RPMI7951 (cell line): ENCODE measurements around the gene HMX1. TPM values are rescaled to one million over a fixed set of nuclear protein-coding genes. Genes with fewer than 3 reads are reported as not detected.

ENCODE experiments used
- DNase-seq: peaks from one replicate; pipeline ENCODE4 v3.0.0-alpha.2; 2012; ENCODE audit warnings: low read depth
- total RNA-seq: library from RNA; depleted of rRNA; stranded (reverse); fragments of >200 nt; shearing (Covaris generic); gene quantifications from 2 replicates; pipeline ENCODE4 v1.2.3, GENCODE V29; 2014

HMX1 gene
- total RNA-seq, 1 experiment from 2014 or later = not detected

DNA sequence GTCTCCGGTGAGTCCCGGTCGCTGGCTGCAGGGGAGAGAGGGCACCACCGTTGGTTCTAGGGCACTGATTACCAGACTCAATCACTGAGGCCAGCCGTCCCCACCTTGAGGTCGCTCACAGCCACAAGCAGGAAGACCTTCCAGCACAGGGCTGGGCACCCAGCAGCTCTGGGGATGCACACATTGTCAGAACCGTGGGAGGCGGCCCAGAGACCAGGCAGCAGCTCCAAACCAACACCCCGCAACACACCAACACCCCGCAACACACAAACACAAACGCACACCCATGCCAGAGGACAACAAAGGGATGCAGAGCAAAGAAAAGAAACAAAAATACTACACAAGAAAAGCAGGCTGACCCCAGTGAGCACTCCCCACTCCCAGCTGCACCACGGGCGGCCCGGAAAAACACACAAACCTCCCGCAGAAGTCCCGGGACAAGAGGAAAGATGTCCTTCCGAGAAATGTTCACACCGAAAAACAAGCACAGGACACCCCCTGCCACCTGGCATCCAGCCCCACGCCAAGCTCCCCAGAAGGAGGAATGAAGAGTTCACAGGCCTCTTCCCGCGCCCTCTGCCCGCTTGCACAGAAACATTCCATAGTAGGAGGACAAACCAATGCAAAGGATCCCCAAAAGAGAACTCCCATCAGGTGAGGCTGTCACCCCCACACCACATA is 3.2 kb downstream of the HMX1 start:
- no peak for DNase-seq

DNA sequence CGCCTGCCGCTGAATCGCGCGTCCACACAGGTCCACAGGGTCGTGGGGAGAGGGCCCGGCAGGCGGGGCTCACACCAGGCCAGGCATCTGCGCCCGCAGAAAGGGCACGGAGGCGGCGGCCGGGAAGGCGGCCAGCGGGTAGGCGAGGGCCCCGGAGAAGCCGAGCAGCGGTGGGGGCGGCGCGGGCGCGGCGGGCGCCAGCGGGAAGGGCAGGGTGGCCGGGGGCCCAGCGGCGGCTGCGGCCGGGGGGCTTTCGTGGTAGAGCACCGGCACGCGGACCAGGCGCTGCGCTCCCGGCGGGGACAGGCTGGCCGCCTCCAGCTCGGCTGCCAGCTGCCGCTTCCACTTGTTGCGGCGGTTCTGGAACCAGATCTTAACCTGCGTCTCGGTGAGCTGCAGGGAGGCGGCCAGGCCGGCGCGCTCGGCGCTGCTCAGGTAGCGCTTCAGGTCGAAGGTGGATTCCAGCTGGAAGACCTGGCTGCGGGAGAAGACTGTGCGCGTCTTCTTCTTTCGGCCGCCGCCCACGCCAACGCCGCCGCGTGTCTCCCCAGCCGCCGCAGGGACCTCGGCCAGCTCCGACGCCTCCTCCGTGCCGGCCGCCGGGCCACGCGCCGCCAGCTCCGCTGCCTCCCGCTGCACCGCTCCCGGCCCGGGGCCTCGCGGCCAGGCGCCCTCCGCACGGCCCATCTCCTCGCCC is 3.9 kb downstream of the HMX1 start:
- DNase-seq = no peak

DNA sequence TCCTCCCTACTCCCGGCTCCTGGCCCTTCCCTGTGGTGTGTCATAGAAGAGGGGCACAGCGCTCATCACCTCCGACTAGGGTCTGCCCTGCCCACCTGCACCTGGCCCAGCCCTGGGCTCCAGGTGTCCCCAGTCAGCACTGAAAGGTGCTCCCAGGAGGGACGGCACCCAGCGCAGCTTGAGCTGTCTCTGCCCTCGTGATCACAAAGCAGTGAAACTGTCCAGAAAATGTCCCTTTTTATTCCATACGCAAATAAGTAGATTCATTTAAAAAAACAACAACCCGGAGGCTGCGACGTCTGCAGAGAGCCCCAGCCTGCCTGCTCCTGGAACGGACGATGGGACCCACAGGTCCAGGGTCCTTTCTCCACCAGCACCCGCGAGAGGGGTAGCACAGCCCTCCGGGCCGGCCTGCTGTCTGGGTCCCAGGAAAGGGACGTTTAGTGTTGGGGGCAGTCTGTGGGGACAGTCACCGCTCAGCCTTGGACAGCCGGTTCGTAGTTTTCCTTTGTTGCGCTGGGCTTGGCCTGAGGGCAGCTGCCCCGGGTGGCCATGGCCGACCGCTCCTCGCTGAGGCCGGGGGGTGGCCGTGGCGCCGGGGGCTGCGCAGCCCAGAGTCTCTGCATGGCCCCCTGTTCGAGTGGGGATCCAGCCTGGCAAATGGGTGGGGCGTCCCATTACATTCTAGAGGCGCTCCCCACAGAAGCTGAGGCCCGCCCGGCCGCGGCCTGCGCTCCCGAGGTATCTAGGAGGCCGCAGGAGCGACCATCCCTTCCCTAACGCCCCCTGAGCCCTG is 4.6 kb downstream of the HMX1 start:
- no peak for DNase-seq

DNA sequence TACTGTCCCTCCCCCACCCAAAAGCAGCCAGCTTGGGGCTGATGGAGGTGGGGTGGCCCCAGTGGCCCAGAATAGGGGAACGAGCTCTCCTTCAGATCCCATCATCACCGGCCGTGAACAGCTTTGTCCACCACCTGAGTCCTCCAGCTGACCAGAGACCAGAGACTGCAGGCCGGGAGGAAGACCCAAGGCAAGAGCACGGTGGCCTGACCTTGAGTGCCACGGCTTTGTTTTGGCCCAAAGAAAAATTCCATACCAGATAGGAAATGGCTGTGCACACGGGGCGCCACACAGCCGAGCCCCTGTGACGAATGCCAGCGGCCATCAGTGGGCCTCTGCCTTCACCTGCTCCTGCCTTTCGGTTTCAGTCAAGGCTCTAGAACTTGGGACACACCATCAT is 5.2 kb downstream of the HMX1 start:
- no peak for DNase-seq

DNA sequence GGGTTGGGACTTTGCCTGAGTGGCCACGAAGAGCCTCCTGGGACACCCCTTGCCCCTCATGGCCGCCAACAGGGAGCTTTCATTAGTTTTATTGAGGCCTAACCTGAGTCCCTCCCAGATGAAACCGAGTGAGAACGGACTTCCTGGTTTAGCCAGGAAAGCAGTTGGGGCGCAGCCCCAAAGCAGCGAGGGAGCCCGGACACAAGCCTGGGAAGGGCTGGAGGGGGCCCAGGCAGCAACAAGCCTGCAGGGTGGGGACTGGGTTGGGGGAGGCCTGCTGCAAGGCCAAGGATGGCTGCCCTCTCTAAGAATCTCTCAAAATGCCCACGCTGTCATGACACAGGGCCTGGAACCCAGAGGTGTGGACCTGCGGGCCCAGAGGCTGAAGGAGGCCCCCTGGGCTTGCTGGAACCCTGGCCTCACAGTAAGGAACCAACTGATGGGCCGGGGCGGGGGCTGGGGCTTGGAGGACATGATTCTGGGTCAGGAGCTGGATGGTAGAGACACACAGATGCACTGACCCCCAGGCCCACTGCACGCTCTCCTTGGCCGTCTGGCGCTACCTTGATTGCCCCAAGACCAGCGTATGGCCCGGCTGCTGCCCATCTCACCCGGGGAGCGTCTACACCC is 5.8 kb downstream of the HMX1 start:
- no peak for DNase-seq

DNA sequence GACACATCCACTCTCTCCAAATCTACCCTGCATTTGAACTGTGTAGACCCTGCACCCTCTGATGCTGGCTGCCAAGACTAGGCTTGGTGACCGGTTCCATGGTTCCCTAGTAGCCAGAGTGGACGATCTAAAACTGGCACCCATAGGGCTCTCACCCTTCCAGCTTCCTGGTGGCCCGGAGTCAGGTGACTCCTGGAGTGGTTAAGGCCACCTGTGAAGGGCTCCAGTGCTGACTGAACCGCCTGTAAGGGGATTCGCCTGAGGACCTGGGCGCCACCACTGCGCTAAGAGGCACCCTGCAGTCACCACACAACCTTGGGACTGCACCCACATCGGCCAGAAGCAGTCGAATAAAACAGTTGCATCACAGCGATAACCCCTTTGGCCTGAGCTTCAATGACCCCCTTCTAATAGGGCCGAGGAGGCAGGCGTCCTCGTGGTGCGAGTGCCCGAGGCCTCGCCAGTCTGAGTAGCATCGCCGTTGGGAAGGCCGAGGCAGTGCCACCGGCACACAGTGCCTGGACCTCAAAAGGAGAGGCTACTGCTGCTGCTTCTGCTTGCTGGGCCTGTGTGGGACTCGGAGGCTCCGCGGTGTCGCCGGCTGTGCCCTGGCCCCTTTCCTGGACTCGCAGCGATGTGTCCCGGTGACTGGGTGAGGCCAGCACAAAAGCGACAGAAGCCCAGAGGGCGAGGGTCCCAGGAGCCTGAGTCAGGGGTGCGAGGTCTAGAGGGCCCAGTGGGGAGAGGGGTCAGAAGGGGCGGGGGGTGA is 6.5 kb downstream of the HMX1 start:
- DNase-seq = no peak

DNA sequence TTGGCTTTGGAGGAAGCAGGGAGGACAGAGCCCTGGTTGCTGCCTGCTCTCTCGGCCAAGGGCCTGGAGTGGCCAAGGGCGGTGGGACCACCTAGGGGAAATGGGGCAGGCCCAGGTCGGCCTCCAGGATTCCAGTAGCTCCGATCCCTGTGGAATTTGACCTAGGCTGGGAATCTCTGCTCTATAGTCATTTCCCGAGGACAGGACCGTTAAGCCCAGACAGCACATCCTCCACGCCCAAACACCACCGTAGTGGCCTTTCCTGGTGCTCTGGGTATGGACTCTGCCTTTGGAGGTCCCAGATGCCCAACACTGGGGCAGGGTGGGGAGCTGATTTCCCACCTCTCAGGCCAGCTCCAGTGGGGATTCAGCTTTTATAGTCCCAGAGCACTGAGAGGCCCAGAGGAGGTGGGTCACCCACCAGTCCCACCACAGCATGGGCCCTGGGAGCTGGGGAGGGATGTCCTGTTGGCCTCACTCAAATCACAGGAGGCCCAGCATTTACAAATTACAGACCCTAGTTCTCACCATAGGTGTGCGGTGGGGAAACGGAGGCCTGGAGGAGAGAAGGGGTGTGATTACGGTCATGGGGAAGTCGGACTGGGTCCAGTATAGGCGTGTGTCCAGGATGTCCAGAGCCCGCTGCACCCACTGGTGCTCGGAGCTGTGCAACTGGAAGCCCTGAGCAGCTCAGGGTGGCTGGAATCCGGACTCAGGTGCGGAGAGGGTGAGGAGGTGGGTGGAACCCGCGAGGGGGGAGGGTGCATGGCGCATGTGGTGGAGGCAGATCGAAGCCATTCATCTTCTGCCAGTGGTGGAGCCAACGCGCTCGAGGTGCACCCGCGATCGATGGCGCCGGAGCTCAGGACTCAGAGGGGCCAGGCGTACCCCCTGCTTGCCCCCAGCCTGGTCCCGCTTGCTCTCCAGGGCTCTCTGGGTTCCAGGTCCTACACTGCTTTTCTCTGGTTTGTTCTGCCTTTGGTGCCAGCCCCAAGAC is 7.7 kb downstream of the HMX1 start:
- DNase-seq = no peak

DNA sequence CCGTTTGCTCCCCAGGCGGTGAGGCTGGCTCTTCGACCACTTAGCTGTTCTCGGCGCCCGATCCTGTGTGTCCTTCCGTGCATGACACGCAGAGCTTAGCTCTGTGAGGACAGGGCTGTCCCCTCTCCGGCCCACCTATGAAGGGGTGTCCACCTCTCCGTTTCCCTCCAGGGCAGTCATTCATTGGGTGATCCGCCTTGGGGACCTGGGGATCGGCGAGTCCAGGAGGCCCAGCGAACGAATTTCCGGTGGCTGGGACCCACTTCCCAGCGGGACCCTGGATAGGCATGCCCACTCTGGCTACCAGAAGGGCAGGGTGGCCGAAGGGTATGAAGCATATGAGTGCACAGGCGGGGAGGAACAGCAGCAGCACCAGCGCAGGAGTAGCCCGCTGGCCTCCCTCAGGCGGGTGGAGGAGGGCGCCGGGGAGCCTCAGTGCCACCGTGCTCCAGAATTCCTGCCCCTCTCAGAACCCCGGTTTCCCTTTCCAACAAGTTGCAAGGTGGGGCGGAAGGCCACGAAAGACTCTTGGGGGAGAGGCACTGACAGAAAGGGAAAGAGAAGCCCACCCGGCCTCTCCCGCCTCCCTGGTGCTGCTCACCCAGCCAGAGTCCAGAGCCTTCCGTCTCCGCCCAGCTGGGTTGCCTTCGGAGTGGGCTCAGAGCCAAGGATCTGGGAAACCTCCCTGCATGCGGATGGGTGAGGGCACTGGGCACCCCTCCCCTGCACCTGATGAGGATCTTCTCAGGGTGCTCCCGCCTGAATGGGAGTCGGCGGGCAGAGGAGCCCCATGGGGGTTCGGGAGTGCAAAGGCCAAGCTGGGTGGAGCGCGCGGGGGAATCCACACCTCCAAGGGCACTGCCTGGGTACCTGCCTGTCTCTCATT is 8.6 kb downstream of the HMX1 start:
- no peak for DNase-seq

DNA sequence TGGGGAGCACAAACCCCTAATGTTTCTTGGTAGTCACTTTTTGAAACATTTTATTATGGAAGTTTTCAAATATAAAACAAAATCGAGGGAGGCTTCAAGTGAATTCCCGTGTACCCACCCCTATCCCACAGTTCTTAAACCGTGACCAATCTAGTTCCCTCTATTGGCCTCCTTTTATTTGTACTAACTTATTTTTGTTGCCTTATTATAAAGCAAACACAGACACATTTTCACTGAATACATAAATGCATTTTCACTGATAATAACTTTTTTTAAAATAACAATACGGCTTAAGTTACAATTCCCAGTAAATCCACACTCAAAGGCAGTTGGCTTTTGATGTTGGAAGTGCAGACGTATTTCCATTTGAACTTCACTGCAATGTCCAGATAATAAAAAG is 9.3 kb downstream of the HMX1 start:
- no peak for DNase-seq

DNA sequence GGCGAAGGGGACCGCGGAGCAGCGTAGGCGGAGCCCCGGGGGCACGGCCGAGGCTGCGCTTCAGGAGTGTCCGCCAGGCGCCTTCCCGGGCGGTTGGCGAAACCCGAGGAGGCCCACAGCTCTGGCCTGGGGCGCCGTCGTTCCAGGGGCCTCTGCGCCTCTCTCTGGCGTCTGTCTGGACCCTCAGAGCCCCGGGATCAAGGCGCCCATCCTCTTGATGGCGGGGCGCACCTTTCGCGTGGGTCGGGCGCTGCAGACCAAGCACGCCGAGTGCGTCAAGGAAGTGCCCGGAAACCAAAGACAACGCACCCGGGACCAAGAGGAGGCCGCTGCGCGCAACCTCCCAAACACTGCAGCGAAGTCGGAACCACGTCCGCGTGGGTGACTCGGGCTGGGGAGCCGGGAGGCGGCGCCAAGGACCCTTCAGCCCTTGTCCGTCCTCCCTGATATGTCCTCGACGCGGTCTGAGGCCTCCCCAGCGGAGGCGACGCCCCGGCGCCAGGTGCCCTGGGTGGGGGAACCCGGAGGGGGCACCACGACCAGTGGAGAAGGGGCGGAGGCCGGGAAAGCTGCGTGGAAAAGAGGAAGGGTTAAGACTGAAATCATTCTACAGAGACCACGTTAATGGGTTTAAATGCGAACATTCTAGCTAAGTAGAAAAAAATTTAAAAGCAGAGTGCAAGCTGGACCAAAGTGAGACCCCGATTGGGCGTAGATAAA is 9.9 kb downstream of the HMX1 start:
- DNase-seq = no peak

DNA sequence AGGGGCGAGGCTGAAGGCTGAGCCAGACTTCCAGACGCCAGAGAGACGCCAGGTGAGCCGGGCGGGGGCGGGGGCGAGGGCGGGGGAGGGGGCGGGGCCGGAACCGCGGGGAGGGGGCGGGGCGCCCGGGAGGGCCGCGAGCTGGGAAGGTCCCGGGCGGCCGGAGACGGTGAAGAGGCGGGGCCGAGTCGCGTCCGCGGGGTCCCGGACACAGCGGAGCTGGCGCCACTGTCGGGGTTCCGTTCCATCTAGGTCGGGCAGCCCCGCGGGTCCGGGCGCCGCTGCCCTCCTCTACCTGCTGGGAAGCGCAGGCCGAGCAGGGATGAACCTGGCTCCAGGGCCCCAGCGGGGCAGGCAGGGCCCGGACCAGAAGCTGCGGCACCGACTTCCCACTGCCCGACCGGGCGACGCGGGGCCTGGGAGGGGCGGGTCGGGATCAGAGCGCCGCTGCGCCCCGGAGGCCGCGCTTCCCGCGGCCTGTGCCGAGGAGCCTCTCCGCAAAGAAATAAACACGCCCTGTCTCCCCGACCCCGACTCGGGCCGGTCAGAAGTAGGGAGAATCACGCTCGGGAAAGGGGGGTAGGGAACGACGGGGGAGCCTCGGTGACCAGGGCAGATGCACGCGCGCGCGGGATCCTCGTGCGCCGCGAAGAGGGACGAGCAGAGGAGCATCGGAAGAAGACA is 10.6 kb downstream of the HMX1 start:
- no peak for DNase-seq

DNA sequence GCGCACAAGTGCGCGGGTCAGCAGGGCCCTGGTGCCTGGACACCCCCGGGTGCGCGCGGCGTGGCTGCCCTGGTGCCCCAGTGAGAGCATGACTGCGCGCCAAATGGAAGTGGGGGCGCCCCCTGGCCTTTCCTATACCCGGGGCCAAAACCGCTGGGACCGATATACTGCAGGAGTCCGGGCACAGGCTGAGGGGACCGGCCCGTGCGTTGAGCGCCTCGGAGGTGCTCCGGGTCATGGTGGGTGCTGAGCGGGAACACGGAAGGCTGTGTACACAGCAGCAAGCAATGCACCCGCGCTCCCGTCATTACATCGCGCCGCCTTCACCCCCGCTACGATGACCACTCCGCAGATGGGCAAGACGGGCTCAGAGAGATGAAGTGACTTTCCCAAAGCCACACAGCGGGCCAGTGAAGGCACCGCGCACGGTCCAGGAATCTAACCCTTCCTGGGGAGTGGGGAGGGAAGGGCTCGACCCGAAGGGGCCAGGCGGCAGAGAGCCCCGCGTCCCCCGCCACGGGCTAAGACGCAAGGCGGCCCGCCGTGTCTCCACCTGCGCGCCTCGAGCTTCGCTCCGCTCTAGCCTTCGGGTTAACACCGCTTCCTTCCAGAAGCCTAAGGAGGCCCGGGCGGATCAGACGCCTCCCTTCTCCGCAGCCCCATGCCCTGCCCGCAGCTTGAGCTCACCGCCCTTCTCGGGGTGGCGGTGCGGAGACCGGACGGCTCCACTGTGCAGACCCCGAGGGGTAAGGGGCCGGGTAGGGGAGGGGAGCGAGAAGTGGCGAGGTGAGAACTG is 11.3 kb downstream of the HMX1 start:
- DNase-seq = no peak

DNA sequence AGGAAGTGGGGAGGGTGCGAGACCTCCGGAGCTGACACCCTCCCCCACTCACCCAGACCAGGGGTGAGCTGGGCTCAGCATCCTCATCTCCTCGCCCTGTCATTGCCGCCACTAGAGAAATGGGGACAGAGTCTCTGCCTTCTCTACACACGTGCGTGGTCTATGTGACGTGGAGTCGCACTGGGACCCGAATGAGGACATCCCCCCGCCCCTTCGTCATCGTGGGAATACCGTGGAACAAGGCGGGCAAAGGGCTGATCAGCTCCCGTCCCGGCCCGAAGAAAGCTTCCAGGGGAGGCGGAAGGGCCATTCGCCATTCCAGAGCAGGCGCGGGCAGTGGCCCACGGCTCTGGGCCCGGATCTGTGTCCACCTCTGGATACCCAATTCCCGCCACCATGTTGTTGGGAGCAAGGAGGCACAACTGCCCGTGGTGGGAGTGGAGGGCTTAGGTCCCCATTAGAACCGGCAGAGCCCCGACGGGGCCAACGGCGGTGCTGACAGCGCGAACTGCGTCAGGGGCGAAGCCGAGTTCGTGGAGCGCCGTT is 12.0 kb downstream of the HMX1 start:
- no peak for DNase-seq

DNA sequence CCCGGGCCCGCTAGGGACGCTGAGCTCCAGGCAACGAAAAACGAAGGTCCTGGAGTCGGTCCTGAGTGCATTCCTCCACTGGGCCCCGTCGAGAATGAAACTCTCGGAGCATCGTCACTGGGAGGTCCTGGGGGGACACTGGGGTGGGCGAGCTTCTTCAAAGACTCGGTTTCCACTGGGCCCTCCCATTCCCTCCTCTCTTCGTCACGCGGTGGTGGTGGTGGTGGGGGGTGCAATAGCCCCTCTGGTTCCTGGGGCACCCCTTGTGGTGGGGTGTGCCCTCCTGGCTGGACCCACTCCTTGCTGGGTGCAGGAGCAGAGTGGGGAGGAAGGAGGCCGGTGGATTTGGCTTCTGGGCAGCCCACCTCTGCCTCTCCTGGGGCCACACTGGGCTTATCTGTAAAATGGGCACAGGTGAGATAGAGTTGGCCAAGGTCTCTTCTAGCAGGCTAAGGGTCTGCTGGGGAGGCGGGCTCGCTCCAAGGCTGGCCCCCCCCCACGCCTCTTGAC is 12.9 kb downstream of the HMX1 start:
- no peak for DNase-seq

DNA sequence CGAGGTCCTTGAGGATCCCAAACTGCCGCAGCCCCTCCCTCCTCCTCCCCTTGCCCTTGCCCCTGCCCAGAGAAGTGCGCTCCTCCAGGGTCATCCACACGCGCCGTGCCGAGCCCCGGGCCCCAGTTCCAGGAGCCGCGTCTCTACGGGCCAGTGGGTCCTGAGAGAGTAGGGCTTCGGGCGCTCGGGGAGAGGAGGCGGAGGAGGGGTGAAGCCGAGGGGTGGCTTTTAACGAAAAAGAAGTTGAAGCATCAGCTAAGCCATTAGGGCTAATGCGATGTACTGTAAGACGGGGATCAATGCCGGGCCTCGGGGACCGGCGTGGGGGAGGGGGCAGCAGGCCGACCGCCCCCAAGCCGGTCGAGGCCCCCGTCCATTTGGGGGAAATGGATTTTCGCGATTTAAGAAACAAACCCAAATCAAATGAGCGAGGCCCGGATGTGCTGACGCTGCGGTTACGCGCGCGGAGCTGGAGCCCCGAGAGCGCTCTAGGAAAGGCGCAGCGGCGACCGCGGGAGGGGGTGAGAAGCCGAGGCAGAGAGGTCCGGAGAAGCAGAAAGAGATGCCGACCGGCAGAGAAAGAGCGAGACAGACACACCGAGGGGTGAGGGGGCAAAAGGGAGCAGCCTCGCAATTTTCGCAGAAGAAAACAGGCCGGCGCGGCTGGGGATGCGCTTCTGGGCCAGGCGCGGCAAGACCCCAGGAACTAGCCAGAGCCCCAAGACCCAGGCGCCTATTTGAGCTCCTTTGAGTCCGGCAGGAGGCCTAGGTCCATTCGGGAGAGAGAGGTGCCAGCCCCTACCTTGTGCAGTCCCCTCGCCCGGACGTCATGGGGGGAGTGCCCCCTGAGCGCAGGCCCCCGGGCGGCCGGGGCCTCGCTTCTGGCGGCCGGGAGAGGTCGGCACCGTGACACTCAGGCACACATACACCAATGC is 13.6 kb downstream of the HMX1 start:
- no peak for DNase-seq
